Effector memory CD4-positive, alpha-beta T cell (primary cell): Measurements from ENCODE around the gene VTN.

Experiments used
- DNase-seq, 3 donors: peaks; one replicate each; pipeline ENCODE4 v3.0.0-alpha.2; 2020
- H3K27ac ChIP-seq: 2 replicates; pipeline ENCODE4 v1.7.0; 2013; ENCODE audit warnings: mild to moderate bottlenecking, low read length, moderate library complexity; ENCODE audit not compliant: insufficient read depth, poor library complexity, severe bottlenecking
- H3K27me3 ChIP-seq: replicated peaks from 2 replicates; pipeline ENCODE4 v1.7.0; 2013; ENCODE audit warnings: mild to moderate bottlenecking, low read length; ENCODE audit not compliant: insufficient read depth, control insufficient read depth, poor library complexity, severe bottlenecking
- H3K36me3 ChIP-seq: 2 replicates; pipeline ENCODE4 v1.7.0; 2013; ENCODE audit warnings: mild to moderate bottlenecking, low read length, moderate library complexity; ENCODE audit not compliant: control insufficient read depth, insufficient read depth
- H3K4me1 ChIP-seq: 2 replicates; pipeline ENCODE4 v1.7.0; 2013; ENCODE audit warnings: low read length, mild to moderate bottlenecking; ENCODE audit not compliant: control insufficient read depth, insufficient read depth, poor library complexity, severe bottlenecking
- H3K4me3 ChIP-seq: 2 replicates; pipeline ENCODE4 v1.7.0; 2013; ENCODE audit warnings: low read length, low read depth, mild to moderate bottlenecking; ENCODE audit not compliant: insufficient read depth, poor library complexity, severe bottlenecking
- H3K9me3 ChIP-seq: 2 replicates; pipeline ENCODE4 v1.7.0; 2013; ENCODE audit warnings: mild to moderate bottlenecking, low read length, moderate library complexity; ENCODE audit not compliant: control insufficient read depth

Gene VTN

DNA sequence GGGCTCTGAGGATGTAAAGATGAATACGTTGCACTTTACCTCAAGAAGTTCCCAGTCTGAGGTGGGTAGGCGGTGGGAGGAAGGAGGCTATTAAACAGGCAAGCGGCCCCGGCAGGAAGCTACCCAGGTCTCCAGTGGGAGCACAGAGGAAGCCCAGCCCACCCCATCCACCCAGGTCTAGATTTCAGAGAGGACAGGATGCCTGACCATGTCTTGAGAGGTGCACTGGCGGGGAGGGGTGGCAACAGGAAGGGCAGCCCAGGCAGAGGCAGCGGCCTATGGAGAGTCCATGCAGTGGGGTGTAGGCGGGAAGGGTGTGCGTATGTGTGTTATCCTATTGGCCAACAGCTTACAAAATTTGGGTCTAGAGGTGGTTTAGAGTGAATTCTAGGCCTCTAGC lies 15.3 kb upstream of the VTN start:
- peaks cover 19% of the 10 kb centered on the region for H3K4me1 ChIP-seq
- H3K27me3 ChIP-seq: no peaks in the 10 kb centered on the region
- H3K4me3 ChIP-seq: peak overlapping the region; percentile 87

DNA sequence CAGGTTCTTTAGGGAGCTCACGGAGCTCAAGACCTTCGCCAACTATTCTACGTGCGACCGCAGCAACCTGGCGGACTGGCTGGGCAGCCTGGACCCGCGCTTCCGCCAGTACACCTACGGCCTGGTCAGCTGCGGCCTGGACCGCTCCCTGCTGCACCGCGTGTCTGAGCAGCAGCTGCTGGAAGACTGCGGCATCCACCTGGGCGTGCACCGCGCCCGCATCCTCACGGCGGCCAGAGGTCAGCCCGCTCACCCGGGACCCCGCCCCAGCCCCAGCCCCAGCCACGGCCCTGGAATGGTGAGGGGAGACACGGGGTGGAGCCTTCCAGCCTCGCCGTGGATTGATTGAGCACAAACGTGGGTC lies 14.9 kb upstream of the VTN start:
- Histone ChIP-seq H3K27ac (peak overlapping the region; percentile 20), H3K9me3 (no peaks in the 10 kb centered on the region), H3K27me3 (no peaks in the 10 kb centered on the region), H3K4me3 (peak overlapping the region; percentile 87), H3K36me3 (peaks cover 13% of the 10 kb centered on the region), H3K4me1 (peaks cover 19% of the 10 kb centered on the region)
- no peak for DNase-seq

More for the DNA sequence above, 15.3 kb upstream of the VTN start:
- no peaks in the 10 kb centered on the region for H3K9me3 ChIP-seq
- DNase-seq: no peak
- no peak overlapping the region for H3K27ac ChIP-seq
- peaks cover 17% of the 10 kb centered on the region for H3K36me3 ChIP-seq

GRCh38 chr17:28384281-28385036 lies 14.4 kb upstream of the VTN start:
- peak; percentile 28 to 45 (median 42) for DNase-seq
- peak overlapping the region; percentile 87 for H3K4me3 ChIP-seq
- H3K27ac ChIP-seq: peak overlapping the region; percentile 20

DNA sequence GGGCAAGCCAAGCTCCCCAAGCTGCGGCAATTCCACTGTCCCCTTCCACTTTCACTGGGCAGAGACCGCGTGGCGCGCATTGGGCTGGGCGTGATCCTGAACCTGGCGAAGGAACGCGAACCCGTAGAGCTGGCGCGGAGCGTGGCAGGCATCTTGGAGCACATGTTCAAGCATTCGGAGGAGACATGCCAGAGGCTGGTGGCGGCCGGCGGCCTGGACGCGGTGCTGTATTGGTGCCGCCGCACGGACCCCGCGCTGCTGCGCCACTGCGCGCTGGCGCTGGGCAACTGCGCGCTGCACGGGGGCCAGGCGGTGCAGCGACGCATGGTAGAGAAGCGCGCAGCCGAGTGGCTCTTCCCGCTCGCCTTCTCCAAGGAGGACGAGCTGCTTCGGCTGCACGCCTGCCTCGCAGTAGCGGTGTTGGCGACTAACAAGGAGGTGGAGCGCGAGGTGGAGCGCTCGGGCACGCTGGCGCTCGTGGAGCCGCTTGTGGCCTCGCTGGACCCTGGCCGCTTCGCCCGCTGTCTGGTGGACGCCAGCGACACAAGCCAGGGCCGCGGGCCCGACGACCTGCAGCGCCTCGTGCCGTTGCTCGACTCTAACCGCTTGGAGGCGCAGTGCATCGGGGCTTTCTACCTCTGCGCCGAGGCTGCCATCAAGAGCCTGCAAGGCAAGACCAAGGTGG lies 11.2 kb upstream of the VTN start:
- H3K4me3 ChIP-seq: no peak overlapping the region
- no peak for DNase-seq
- no peak overlapping the region for H3K27ac ChIP-seq
- H3K36me3 ChIP-seq: no peaks in the 10 kb centered on the region
- H3K9me3 ChIP-seq: no peaks in the 10 kb centered on the region
- peaks cover 19% of the 10 kb centered on the region for H3K4me1 ChIP-seq
- H3K27me3 ChIP-seq: no peaks in the 10 kb centered on the region

More at GRCh38 chr17:28384281-28385036, 14.4 kb upstream of the VTN start:
- Histone ChIP-seq H3K27me3 (no peaks in the 10 kb centered on the region), H3K9me3 (no peaks in the 10 kb centered on the region), H3K36me3 (peaks cover 8% of the 10 kb centered on the region), H3K4me1 (peaks cover 19% of the 10 kb centered on the region)

DNA sequence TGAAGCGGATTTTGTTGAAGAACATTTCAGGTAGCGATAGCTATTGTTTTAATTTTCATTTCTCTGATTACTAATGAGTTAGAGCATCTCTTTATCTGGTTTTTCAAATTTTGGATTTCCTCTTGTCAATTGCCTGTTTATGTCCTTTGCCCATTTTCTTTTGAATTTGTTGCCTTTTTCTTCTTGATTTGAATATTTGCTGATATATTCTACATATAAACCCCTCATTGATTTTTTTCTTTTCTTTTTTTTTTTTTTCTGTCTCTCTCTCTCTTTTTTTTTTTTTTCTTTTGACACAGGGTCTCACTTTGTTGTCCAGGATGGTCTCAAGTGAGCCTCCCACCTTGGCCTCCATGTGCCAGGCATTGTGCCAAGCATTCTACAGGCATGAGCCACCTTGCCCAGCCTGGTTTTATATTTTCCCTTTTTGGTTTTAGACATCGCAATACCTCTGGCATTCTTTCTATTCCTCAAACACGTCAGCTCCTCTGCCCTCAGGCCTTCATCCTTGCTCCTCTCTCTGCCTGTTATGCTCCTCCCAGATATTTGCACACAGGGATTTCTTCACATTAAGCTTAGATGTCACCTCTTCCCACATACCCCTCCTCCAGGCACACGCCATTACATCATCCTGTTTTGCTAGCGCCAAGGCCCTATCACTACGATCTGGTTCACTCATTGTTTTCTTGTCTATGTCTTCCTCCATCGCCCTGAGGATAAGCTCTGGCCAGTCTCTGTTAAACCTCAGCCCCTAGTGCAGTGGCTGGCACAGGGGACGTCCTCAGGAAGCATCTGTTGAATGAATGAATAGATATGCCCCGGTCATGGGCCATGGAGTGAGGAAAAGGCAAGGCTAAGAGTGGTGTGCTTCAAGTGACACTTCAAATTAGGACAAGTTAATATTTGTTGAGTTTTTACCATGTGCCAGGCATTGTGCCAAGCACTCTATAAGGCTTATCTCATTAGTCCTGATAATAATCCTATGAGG lies 10.0 kb upstream of the VTN start:
- Histone ChIP-seq H3K36me3 (no peaks in the 10 kb centered on the region), H3K27me3 (no peaks in the 10 kb centered on the region), H3K27ac (no peak overlapping the region), H3K9me3 (no peaks in the 10 kb centered on the region), H3K4me1 (peaks cover 15% of the 10 kb centered on the region), H3K4me3 (no peak overlapping the region)
- no peak for DNase-seq

GRCh38 chr17:28372945-28373274 lies 2.8 kb upstream of the VTN start:
- no peak overlapping the region for H3K4me3 ChIP-seq
- no peaks in the 10 kb centered on the region for H3K9me3 ChIP-seq
- no peak overlapping the region for H3K27ac ChIP-seq
- H3K36me3 ChIP-seq: no peaks in the 10 kb centered on the region
- no peaks in the 10 kb centered on the region for H3K27me3 ChIP-seq
- DNase-seq: no peak
- H3K4me1 ChIP-seq: peaks cover 19% of the 10 kb centered on the region

- no peak for DNase-seq
- H3K4me3 ChIP-seq: peak overlapping the region; percentile 66
- H3K4me1 ChIP-seq: peaks cover 19% of the 10 kb centered on the region
- H3K9me3 ChIP-seq: no peaks in the 10 kb centered on the region
- no peaks in the 10 kb centered on the region for H3K27me3 ChIP-seq
- H3K36me3 ChIP-seq: no peaks in the 10 kb centered on the region
- peak overlapping the region; percentile 82 for H3K27ac ChIP-seq
These were observed 2.3 kb upstream of the VTN start for GRCh38 chr17:28372203-28372944.

GRCh38 chr17:28371245-28372202 lies 1.4 kb upstream of the VTN start, which contains the start of gene SARM1:
SARM1 (plus strand) TSS chr17:28371694; CDS start chr17:28372033, 339 bp downstream.
- Histone ChIP-seq H3K9me3 (no peaks in the 10 kb centered on the region), H3K4me3 (peak within 1 kb of the TSS; percentile 66), H3K27me3 (no peaks in the 10 kb centered on the region), H3K27ac (peak within 1 kb of the TSS; percentile 82), H3K36me3 (no peaks in the 10 kb centered on the region), H3K4me1 (peaks cover 19% of the 10 kb centered on the region)
- peak; percentile 75 to 79 (median 75) for DNase-seq
